Subcutaneous preadipocyte (primary cell): ENCODE measurements around the gene NYAP2. TPM values are rescaled to one million over a fixed set of nuclear protein-coding genes. Genes with fewer than 3 reads are reported as not detected.

Source experiments
- small RNA-seq: library from RNA; depleted of rRNA; stranded (forward); fragments of <200 nt; gene quantifications from one replicate; pipeline ENCODE3, GENCODE V24; 2012
- total RNA-seq: library from RNA; depleted of rRNA; stranded (reverse); fragments of >200 nt; gene quantifications from 2 replicates; pipeline ENCODE4 v1.2.3, GENCODE V29; 2012

NYAP2 gene
- total RNA-seq: not detected in 2 replicates

GRCh38 chr2:225399504-225399903, at the start of gene NYAP2:
NYAP2 (plus strand) TSS chr2:225399710; CDS start chr2:225408881, 9,171 bp downstream.

Small RNA genes within 50 kb of the gene (small RNA-seq; reads per million reads assigned to genes)
- gene AC016717.1: not detected
